ENCODE results near the gene ADARB2. TPM values are rescaled to one million over a fixed set of nuclear protein-coding genes. Genes with fewer than 3 reads are reported as not detected.

ADARB2 gene
- total and polyA plus RNA-seq, 2 experiments from 2014 or later = 2.0 to 5.0 TPM

DNA sequence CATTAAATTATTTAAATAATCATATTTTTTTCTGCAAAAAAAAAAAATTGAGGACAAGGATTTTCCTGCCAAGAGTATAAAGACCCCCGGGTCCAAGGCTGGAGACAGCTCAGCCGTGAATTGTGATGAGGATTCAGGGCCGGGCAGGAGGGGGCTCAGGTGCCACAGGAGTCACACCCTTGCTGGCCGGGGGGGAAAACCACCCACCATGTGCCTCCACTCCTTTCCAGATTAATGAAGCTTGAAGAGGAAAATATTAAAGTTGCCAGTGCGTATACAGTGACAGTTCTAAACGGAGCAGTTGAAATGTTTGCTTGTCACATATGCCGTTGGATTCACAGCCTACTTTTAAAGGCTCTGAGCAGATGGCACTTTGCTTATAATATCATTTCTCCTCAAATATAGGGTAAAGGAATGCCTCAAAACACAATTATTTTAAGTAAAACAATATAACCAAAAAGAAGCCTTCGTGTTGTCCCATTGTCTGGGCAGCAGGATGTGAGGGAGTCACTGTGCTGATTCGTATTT lies 49.6 kb downstream of the ADARB2 start (continued):
- no peak for TF ChIP-seq ZNF462 (CRISPR knock-in tag; IDR thresholded peaks at IDR 0.05)
- TF ChIP-seq CTCF (conservative IDR thresholded peaks at IDR 0.05; ENCODE audit: low read depth in 2 of 2) = no peak
- TF ChIP-seq ZNF114 (CRISPR knock-in tag; IDR thresholded peaks at IDR 0.05) = no peak
- no peak for TF ChIP-seq STAT1 (IDR thresholded peaks at IDR 0.05; ENCODE audit: unreplicated experiment)
- no peak for TF ChIP-seq NANOG (IDR thresholded peaks at IDR 0.05; ENCODE audit: borderline replicate concordance)
- no peak for TF ChIP-seq JUNB (IDR thresholded peaks at IDR 0.05; ENCODE audit: unreplicated experiment)
- no peak for TF ChIP-seq ZNF331 (CRISPR knock-in tag; IDR thresholded peaks at IDR 0.05; ENCODE audit: low read depth)
- TF ChIP-seq, protein P1, sequence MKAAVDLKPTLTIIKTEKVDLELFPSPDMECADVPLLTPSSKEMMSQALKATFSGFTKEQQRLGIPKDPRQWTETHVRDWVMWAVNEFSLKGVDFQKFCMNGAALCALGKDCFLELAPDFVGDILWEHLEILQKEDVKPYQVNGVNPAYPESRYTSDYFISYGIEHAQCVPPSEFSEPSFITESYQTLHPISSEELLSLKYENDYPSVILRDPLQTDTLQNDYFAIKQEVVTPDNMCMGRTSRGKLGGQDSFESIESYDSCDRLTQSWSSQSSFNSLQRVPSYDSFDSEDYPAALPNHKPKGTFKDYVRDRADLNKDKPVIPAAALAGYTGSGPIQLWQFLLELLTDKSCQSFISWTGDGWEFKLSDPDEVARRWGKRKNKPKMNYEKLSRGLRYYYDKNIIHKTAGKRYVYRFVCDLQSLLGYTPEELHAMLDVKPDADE (IDR thresholded peaks at IDR 0.05) = no peak
- TF ChIP-seq POLR2AphosphoS5 (IDR thresholded peaks at IDR 0.05; ENCODE audit: low read depth) = no peak
- no peak for TF ChIP-seq CREB1 (CRISPR knock-in tag; IDR thresholded peaks at IDR 0.05; ENCODE audit: low read depth)
